ENCODE measurements around the gene TARM1.

Gene TARM1

DNA sequence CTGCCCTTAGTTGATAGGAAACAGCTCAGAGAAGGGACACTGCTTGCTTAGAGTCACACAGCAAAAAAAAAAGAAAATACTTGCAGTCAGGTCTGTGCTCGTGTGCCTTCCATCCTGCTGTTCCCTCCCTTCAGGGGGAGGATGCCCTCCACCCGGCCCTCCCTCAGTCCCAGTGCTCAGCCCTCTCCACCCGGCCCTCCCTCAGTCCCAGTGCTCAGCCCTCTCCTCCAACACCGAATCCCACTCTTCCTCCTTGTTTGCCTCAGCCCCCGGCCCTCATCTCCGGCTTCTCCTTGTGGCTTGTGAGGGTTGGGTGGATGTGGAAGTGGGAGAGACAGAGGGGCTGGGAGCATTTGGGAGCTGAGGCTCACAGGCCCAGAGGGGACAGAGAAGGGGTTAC is 28.5 kb upstream of the TARM1 start:
- H3K4me2 ChIP-seq (ENCODE audit: low read depth, low read length): no peak overlapping the region
- no peak for DNase-seq
- H3K9ac ChIP-seq (ENCODE audit: low read length): no peak overlapping the region
- no peaks in the 10 kb centered on the region for H3K9me3 ChIP-seq (replicated peaks; ENCODE audit: insufficient read depth, low read length)
- H3K9me2 ChIP-seq (replicated peaks; ENCODE audit: insufficient read depth, low read length): no peaks in the 10 kb centered on the region
- no peak overlapping the region for H3K4me3 ChIP-seq (ENCODE audit: low read length)
- H3F3A ChIP-seq (ENCODE audit: insufficient read depth, low read length): no peaks in the 10 kb centered on the region
- H3K4me1 ChIP-seq (ENCODE audit: low read length): no peaks in the 10 kb centered on the region
- peaks cover 15% of the 10 kb centered on the region for H3K79me2 ChIP-seq (ENCODE audit: low read length)
- no peak overlapping the region for H3K27ac ChIP-seq (ENCODE audit: low read length)
- H4K20me1 ChIP-seq (ENCODE audit: insufficient read depth, low read length): no peaks in the 10 kb centered on the region
- no peak overlapping the region for H2AFZ ChIP-seq (ENCODE audit: low read length)
- TF ChIP-seq EZH2 (optimal IDR thresholded peaks at IDR 0.05; ENCODE audit: low read depth, low read length) (no peak), EZH2phosphoT487 (IDR thresholded peaks at IDR 0.05; ENCODE audit: low read length) (no peak)
- TF ChIP-seq, protein P1, sequence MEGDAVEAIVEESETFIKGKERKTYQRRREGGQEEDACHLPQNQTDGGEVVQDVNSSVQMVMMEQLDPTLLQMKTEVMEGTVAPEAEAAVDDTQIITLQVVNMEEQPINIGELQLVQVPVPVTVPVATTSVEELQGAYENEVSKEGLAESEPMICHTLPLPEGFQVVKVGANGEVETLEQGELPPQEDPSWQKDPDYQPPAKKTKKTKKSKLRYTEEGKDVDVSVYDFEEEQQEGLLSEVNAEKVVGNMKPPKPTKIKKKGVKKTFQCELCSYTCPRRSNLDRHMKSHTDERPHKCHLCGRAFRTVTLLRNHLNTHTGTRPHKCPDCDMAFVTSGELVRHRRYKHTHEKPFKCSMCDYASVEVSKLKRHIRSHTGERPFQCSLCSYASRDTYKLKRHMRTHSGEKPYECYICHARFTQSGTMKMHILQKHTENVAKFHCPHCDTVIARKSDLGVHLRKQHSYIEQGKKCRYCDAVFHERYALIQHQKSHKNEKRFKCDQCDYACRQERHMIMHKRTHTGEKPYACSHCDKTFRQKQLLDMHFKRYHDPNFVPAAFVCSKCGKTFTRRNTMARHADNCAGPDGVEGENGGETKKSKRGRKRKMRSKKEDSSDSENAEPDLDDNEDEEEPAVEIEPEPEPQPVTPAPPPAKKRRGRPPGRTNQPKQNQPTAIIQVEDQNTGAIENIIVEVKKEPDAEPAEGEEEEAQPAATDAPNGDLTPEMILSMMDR (IDR thresholded peaks at IDR 0.05; ENCODE audit: low read length): no peak
- H3K27me3 ChIP-seq (replicated peaks; ENCODE audit: insufficient read depth, low read length): no peaks in the 10 kb centered on the region
- H3K36me3 ChIP-seq (replicated peaks; ENCODE audit: insufficient read depth, low read length): no peaks in the 10 kb centered on the region

DNA sequence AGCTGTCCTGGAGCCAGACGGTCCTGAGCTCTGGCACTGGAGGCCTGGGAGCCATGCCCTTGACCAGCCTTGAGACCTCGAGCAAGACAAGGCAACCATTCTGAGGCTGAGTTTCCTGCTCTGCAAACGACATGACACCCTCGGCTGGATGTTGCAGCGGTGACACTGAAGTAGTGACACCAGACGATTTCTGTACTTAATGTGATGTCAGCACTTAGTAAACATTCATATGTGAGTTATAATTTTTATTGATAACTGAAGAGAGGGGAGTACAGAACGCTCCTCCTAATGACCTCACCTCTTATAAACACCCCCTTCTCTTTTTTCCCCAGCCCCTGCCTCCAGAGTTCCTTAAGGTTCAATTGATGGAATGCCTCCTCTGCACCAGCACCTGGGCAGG is 27.3 kb upstream of the TARM1 start:
- Histone ChIP-seq H3K27me3 (replicated peaks; ENCODE audit: insufficient read depth, low read length) (no peaks in the 10 kb centered on the region), H2AFZ (ENCODE audit: low read length) (no peak overlapping the region), H3K36me3 (replicated peaks; ENCODE audit: insufficient read depth, low read length) (no peaks in the 10 kb centered on the region), H3K4me3 (ENCODE audit: low read length) (no peak overlapping the region), H3K4me1 (ENCODE audit: low read length) (no peaks in the 10 kb centered on the region), H3K9ac (ENCODE audit: low read length) (no peak overlapping the region), H3K79me2 (ENCODE audit: low read length) (peaks cover 23% of the 10 kb centered on the region), H3K27ac (ENCODE audit: low read length) (no peak overlapping the region), H3K9me3 (replicated peaks; ENCODE audit: insufficient read depth, low read length) (no peaks in the 10 kb centered on the region), H3F3A (ENCODE audit: insufficient read depth, low read length) (no peaks in the 10 kb centered on the region), H4K20me1 (ENCODE audit: insufficient read depth, low read length) (no peaks in the 10 kb centered on the region), H3K4me2 (ENCODE audit: low read depth, low read length) (no peak overlapping the region), H3K9me2 (replicated peaks; ENCODE audit: insufficient read depth, low read length) (no peaks in the 10 kb centered on the region)
- no peak for DNase-seq
- TF ChIP-seq, protein P1 (IDR thresholded peaks at IDR 0.05; ENCODE audit: low read length): no peak
- TF ChIP-seq EZH2 (optimal IDR thresholded peaks at IDR 0.05; ENCODE audit: low read depth, low read length) (no peak), EZH2phosphoT487 (IDR thresholded peaks at IDR 0.05; ENCODE audit: low read length) (no peak)

DNA sequence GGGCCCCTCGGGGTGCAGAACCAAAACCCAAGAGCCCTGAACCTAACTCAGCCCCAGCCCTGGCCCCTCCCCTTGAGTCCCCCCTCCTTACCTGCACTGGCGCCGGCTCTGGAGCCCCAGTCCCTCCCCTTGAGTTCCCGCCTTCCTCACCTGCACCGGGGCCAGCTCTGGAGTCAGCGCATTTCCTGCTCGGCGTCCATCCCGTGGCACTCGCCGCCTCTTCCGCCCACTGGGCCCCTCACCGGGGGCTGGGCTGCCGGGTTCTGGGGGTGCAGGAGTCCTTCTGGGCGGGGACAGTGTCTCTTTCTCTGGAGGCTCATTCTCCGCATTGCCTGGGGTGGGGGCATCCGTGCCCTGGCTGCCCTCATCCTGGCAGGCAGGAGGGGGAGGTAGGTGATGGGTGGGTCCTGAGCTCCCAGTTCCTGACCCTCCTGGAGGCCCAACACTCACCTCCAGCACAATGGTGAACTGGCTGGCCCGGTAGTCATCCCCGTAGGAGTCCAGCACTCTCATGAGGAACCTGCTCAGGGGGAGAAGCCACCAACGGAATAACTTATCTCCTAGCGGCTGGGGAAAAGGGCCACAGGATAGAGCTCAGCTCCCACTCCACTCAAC is 26.8 kb upstream of the TARM1 start:
- Histone ChIP-seq H4K20me1 (ENCODE audit: insufficient read depth, low read length) (no peaks in the 10 kb centered on the region), H3K4me1 (ENCODE audit: low read length) (no peaks in the 10 kb centered on the region), H3K79me2 (ENCODE audit: low read length) (peaks cover 28% of the 10 kb centered on the region), H3K4me3 (ENCODE audit: low read length) (no peak overlapping the region), H3F3A (ENCODE audit: insufficient read depth, low read length) (no peaks in the 10 kb centered on the region), H3K9me2 (replicated peaks; ENCODE audit: insufficient read depth, low read length) (no peaks in the 10 kb centered on the region), H3K27ac (ENCODE audit: low read length) (no peak overlapping the region), H3K9me3 (replicated peaks; ENCODE audit: insufficient read depth, low read length) (no peaks in the 10 kb centered on the region), H3K9ac (ENCODE audit: low read length) (no peak overlapping the region), H3K4me2 (ENCODE audit: low read depth, low read length) (no peak overlapping the region), H3K36me3 (replicated peaks; ENCODE audit: insufficient read depth, low read length) (no peaks in the 10 kb centered on the region), H3K27me3 (replicated peaks; ENCODE audit: insufficient read depth, low read length) (no peaks in the 10 kb centered on the region), H2AFZ (ENCODE audit: low read length) (no peak overlapping the region)
- no peak for DNase-seq
- no peak for TF ChIP-seq EZH2phosphoT487 (IDR thresholded peaks at IDR 0.05; ENCODE audit: low read length)
- TF ChIP-seq EZH2 (optimal IDR thresholded peaks at IDR 0.05; ENCODE audit: low read depth, low read length): no peak
- TF ChIP-seq, protein P1 (IDR thresholded peaks at IDR 0.05; ENCODE audit: low read length): no peak

Data from MM.1S (cell line).